Stomach (tissue), 4 donors: ENCODE measurements around the gene KDM5B.

Source experiments
- CTCF ChIP-seq, 7 experiments: fragments of 450-650 bp in 4 of 7; fragments of 200-600 bp in 3 of 7; sonication (generic) in 3 of 7; IDR thresholded peaks; one replicate each; pipeline ENCODE4 v1.5.1; 2016 to 2019; ENCODE audit warnings: antibody characterized with exemption in 7 of 7, control low read depth in 2 of 7, mild to moderate bottlenecking in 1 of 7
- EP300 ChIP-seq: sonication (generic); formaldehyde crosslinking; IDR thresholded peaks from one replicate; pipeline ENCODE4 v1.6.1; 2017; ENCODE audit warnings: antibody characterized with exemption
- POLR2A ChIP-seq, 4 donors: fragments of 450-650 bp; IDR thresholded peaks; one replicate each; pipeline ENCODE4 v1.6.1; 2016; ENCODE audit warnings: antibody characterized with exemption in 4 of 4, control low read depth in 2 of 4, mild to moderate bottlenecking in 1 of 4, moderate library complexity in 1 of 4
- POLR2AphosphoS5 ChIP-seq, 3 donors: sonication (generic); formaldehyde crosslinking; IDR thresholded peaks; one replicate each; pipeline ENCODE4 v1.6.1; 2016; ENCODE audit warnings: antibody characterized with exemption in 3 of 3

- no peak for TF ChIP-seq CTCF (IDR thresholded peaks at IDR 0.05)
- no peak for TF ChIP-seq POLR2A (IDR thresholded peaks at IDR 0.05)
- TF ChIP-seq POLR2AphosphoS5 (IDR thresholded peaks at IDR 0.05): no peak
- TF ChIP-seq EP300: no peak
These were observed 39.9 kb upstream of the KDM5B start for GRCh38 chr1:202848191-202848542.
